BLaER1 (cell line): ENCODE measurements around the gene CNIH3.
A peak's percentile ranks its signal among the peaks of the same experiment; 100 is the strongest.
"Not testable (repeated sequence)": the region's sequence is repeated elsewhere in the genome, so short reads cannot be mapped to it uniquely, and the experiment has no call there.

Experiments used
- H3K27ac ChIP-seq: shearing (Covaris generic); formaldehyde crosslinking; 2 replicates; pipeline ENCODE4 v1.8.1; 2022
- H3K27me3 ChIP-seq: shearing (Covaris generic); formaldehyde crosslinking; 2 replicates; pipeline ENCODE4 v1.8.1; 2022
- H3K36me3 ChIP-seq: shearing (Covaris generic); formaldehyde crosslinking; 2 replicates; pipeline ENCODE4 v1.8.1; 2022
- H3K4me1 ChIP-seq: shearing (Covaris generic); formaldehyde crosslinking; 2 replicates; pipeline ENCODE4 v1.8.1; 2022
- H3K4me2 ChIP-seq: shearing (Covaris generic); formaldehyde crosslinking; 2 replicates; pipeline ENCODE4 v1.8.1; 2022
- H3K4me3 ChIP-seq: shearing (Covaris generic); formaldehyde crosslinking; 2 replicates; pipeline ENCODE4 v1.8.1; 2022
- H3K9ac ChIP-seq: shearing (Covaris generic); formaldehyde crosslinking; 2 replicates; pipeline ENCODE4 v1.8.1; 2022
- H3K9me3 ChIP-seq: shearing (Covaris generic); formaldehyde crosslinking; 2 replicates; pipeline ENCODE4 v1.8.1; 2022
- H4K20me1 ChIP-seq: shearing (Covaris generic); formaldehyde crosslinking; 2 replicates; pipeline ENCODE4 v1.8.1; 2022
- Cebpa-rat ChIP-seq: shearing (Covaris generic); IDR thresholded peaks from 2 replicates; pipeline ENCODE4 v1.8.1; 2022

CNIH3 gene

DNA sequence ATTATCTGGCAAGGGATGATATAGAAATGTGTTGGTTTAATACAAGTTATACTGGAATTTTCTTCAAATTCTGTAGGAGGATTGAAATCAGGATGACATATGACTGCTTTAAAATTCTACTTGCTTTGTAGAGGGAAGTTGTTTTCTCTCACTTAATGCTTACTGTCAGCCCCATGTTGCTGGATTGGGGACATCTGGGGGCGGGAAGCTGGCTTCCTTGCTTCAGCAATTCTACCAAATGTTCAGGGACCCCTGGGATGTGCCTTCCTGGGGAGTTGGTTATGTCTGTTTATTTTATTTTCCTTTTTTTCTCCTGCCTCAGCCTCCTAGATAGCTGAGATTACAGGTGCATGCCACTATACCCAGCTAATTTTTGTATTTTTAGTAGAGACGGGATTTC is 63.5 kb downstream of the CNIH3 start:
- no peak for TF ChIP-seq Cebpa-rat
- 0 out of 2 replicates have a peak overlapping the region, but pooled peaks have one; percentile 23 for H3K4me2 ChIP-seq
- no peaks in the 10 kb centered on the region for H4K20me1 ChIP-seq
- H3K4me3 ChIP-seq: no peak overlapping the region
- H3K36me3 ChIP-seq: no peaks in the 10 kb centered on the region
- no peaks in the 10 kb centered on the region for H3K27me3 ChIP-seq
- no peaks in the 10 kb centered on the region for H3K9me3 ChIP-seq
- H3K27ac ChIP-seq: no peak overlapping the region
- no peak overlapping the region for H3K9ac ChIP-seq
- H3K4me1 ChIP-seq: peaks cover 9% of the 10 kb centered on the region

- Histone ChIP-seq H3K27ac (no peak overlapping the region), H3K4me3 (no peak overlapping the region), H3K9me3 (no peaks in the 10 kb centered on the region; the same call in 1 of the 2 replicates), H3K4me1 (peaks cover 9% of the 10 kb centered on the region), H4K20me1 (no peaks in the 10 kb centered on the region), H3K4me2 (no peak overlapping the region), H3K36me3 (no peaks in the 10 kb centered on the region), H3K9ac (no peak overlapping the region), H3K27me3 (no peaks in the 10 kb centered on the region)
- TF ChIP-seq Cebpa-rat: no peak
Observed at GRCh38 chr1:224681816-224682215, 65.7 kb downstream of the CNIH3 start.

- Histone ChIP-seq H4K20me1 (no peaks in the 10 kb centered on the region), H3K4me2 (no peak overlapping the region), H3K36me3 (no peaks in the 10 kb centered on the region), H3K27ac (no peak overlapping the region), H3K9ac (no peak overlapping the region), H3K27me3 (no peaks in the 10 kb centered on the region), H3K4me1 (peaks cover 9% of the 10 kb centered on the region), H3K4me3 (no peak overlapping the region), H3K9me3 (no peaks in the 10 kb centered on the region; the same call in 1 of the 2 replicates)
- TF ChIP-seq Cebpa-rat: no peak
Observed at GRCh38 chr1:224683936-224684335, 67.8 kb downstream of the CNIH3 start.

DNA sequence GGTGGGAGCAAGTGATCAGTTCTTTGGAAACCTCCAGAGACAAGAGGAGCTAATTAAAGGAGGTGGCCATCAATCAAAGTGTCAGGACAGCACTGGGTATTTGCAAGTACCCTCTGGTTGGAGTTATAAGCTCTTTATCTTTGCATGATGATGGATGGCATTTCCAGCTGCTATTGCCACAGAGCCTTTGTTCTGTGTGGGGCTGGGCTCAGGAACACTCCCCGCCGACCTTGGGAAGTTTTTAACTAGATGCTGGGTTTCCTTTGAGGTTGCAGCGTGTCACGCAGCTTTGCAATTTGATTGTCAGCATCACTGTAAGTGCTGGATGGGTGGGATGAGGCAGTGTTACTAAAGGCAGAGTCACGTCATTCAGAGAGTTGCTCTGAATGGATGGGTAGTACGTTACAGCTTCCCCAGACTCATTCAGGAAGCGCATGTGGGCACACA is 68.9 kb downstream of the CNIH3 start:
- H4K20me1 ChIP-seq: no peaks in the 10 kb centered on the region

DNA sequence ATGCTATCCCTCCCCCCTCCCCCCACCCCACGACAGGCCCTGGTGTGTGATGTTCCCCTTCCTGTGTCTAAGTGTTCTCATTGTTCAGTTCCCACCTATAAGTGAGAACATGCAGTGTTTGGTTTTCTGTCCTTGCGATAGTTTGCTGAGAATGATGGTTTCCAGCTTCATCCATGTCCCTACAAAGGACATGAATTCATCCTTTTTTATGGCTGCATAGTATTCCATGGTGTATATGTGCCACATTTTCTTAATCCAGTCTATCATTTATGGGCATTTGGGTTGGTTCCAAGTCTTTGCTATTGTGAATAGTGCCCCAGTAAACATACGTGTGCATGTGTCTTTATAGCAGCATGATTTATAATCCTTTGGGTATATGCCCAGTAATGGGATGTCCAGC is 70.0 kb downstream of the CNIH3 start:
- not testable (repeated sequence) for H3K36me3 ChIP-seq, H3K9me3 ChIP-seq, H3K4me2 ChIP-seq, H4K20me1 ChIP-seq, H3K27ac ChIP-seq, H3K27me3 ChIP-seq, H3K4me3 ChIP-seq, H3K9ac ChIP-seq, H3K4me1 ChIP-seq

More for the DNA sequence above, 68.9 kb downstream of the CNIH3 start:
- H3K27ac ChIP-seq: no peak overlapping the region
- no peak overlapping the region for H3K4me2 ChIP-seq
- H3K27me3 ChIP-seq: no peaks in the 10 kb centered on the region
- H3K4me3 ChIP-seq: no peak overlapping the region
- H3K36me3 ChIP-seq: no peaks in the 10 kb centered on the region
- no peaks in the 10 kb centered on the region; the same call in 1 of the 2 replicates for H3K9me3 ChIP-seq
- TF ChIP-seq Cebpa-rat: no peak
- H3K4me1 ChIP-seq: peaks cover 2% of the 10 kb centered on the region; the same call in 1 of the 2 replicates
- no peak overlapping the region for H3K9ac ChIP-seq

- H3K27me3 ChIP-seq: no peaks in the 10 kb centered on the region
- no peaks in the 10 kb centered on the region; the same call in 1 of the 2 replicates for H3K9me3 ChIP-seq
- H4K20me1 ChIP-seq: no peaks in the 10 kb centered on the region
- no peak overlapping the region for H3K9ac ChIP-seq
- no peak overlapping the region for H3K27ac ChIP-seq
- TF ChIP-seq Cebpa-rat: no peak
- no peaks in the 10 kb centered on the region for H3K36me3 ChIP-seq
- H3K4me1 ChIP-seq: no peaks in the 10 kb centered on the region
- no peak overlapping the region for H3K4me3 ChIP-seq
- H3K4me2 ChIP-seq: no peak overlapping the region
Observed at GRCh38 chr1:224687465-224687864, 71.3 kb downstream of the CNIH3 start.

GRCh38 chr1:224689374-224689773 is 73.3 kb downstream of the CNIH3 start:
- Histone ChIP-seq H3K27me3 (no peaks in the 10 kb centered on the region), H3K4me2 (no peak overlapping the region), H3K9me3 (no peaks in the 10 kb centered on the region; the same call in 1 of the 2 replicates), H3K36me3 (no peaks in the 10 kb centered on the region), H3K27ac (no peak overlapping the region), H4K20me1 (no peaks in the 10 kb centered on the region), H3K4me1 (no peaks in the 10 kb centered on the region), H3K4me3 (no peak overlapping the region), H3K9ac (no peak overlapping the region)
- TF ChIP-seq Cebpa-rat: no peak

GRCh38 chr1:224690576-224690975 is 74.5 kb downstream of the CNIH3 start:
- Histone ChIP-seq H4K20me1 (no peaks in the 10 kb centered on the region), H3K4me1 (no peaks in the 10 kb centered on the region), H3K36me3 (no peaks in the 10 kb centered on the region), H3K9ac (no peak overlapping the region), H3K9me3 (no peaks in the 10 kb centered on the region; the same call in 1 of the 2 replicates), H3K27me3 (no peaks in the 10 kb centered on the region), H3K4me3 (no peak overlapping the region), H3K4me2 (no peak overlapping the region), H3K27ac (no peak overlapping the region)
- no peak for TF ChIP-seq Cebpa-rat

- no peak overlapping the region for H3K27ac ChIP-seq
- H3K4me3 ChIP-seq: no peak overlapping the region
- no peak overlapping the region for H3K4me2 ChIP-seq
- no peaks in the 10 kb centered on the region for H3K36me3 ChIP-seq
- no peaks in the 10 kb centered on the region for H4K20me1 ChIP-seq
- no peak for TF ChIP-seq Cebpa-rat
- no peak overlapping the region for H3K9ac ChIP-seq
- no peaks in the 10 kb centered on the region for H3K27me3 ChIP-seq
- no peaks in the 10 kb centered on the region for H3K4me1 ChIP-seq
- H3K9me3 ChIP-seq: no peaks in the 10 kb centered on the region; the same call in 1 of the 2 replicates
Observed at GRCh38 chr1:224691148-224691925, 75.2 kb downstream of the CNIH3 start.

DNA sequence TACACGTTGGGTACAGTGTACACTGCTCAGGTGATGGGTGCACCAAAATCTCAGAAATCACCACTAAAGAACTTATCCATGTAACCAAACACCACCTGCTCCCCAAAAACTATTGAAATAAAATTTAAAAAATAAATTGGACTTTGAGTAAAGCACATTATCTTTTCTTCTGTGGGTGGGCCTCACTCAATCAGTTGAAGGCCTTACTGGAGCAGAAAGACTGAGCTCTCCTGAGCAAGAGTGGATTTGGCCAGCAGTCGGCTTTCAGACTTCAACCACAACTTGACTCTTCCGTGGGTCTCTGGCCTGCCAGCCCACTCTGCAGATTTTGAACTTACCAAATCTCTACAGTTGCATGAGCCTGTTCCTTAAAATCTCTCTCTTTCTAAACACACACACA is 78.9 kb downstream of the CNIH3 start:
- Histone ChIP-seq H3K4me2 (no peak overlapping the region), H3K9ac (no peak overlapping the region), H3K9me3 (no peaks in the 10 kb centered on the region), H3K36me3 (no peaks in the 10 kb centered on the region), H4K20me1 (no peaks in the 10 kb centered on the region), H3K4me1 (no peaks in the 10 kb centered on the region), H3K4me3 (no peak overlapping the region), H3K27me3 (no peaks in the 10 kb centered on the region), H3K27ac (no peak overlapping the region)
- TF ChIP-seq Cebpa-rat: no peak
